Spleen (tissue), 11 donors: ENCODE data around the gene ADGRV1. TPM values are rescaled to one million over a fixed set of nuclear protein-coding genes. Genes with fewer than 3 reads are reported as not detected.

Experiments
- DNase-seq: peaks from one replicate; pipeline ENCODE4 v3.0.0-alpha.2; 2020
- H3K27ac ChIP-seq, 8 donors: fragments of 200-600 bp; sonication (generic) in 7 of 8; 1 replicate in 4 of 8; 2 replicates in 4 of 8; pipeline versions ENCODE4 v1.5.0 to v1.8.0; 2016 to 2021; ENCODE audit warnings: inconsistent platforms in 4 of 8, mild to moderate bottlenecking in 4 of 8, moderate library complexity in 1 of 8
- H3K27me3 ChIP-seq, 7 donors: fragments of 200-600 bp; sonication (generic) in 6 of 7; replicated peaks in 1 of 7; 1 replicate in 4 of 7; 2 replicates in 3 of 7; pipeline versions ENCODE4 v1.5.0 to v1.8.0; 2016 to 2021; ENCODE audit warnings: inconsistent platforms in 3 of 7, mild to moderate bottlenecking in 1 of 7
- H3K36me3 ChIP-seq, 6 donors: fragments of 200-600 bp; sonication (generic) in 5 of 6; 1 replicate in 4 of 6; 2 replicates in 2 of 6; pipeline versions ENCODE4 v1.5.0 to v1.8.0; 2016 to 2021; ENCODE audit warnings: inconsistent platforms in 2 of 6
- H3K4me1 ChIP-seq, 6 donors: fragments of 200-600 bp; sonication (generic) in 5 of 6; 1 replicate in 3 of 6; 2 replicates in 3 of 6; pipeline versions ENCODE4 v1.5.0 to v1.8.0; 2016 to 2021; ENCODE audit warnings: inconsistent platforms in 3 of 6
- H3K4me3 ChIP-seq, 8 donors: fragments of 200-600 bp; sonication (generic) in 7 of 8; 1 replicate in 4 of 8; 2 replicates in 4 of 8; pipeline versions ENCODE4 v1.5.0 to v1.8.0; 2016 to 2021; ENCODE audit warnings: inconsistent platforms in 4 of 8, mild to moderate bottlenecking in 4 of 8, moderate library complexity in 2 of 8
- H3K9me3 ChIP-seq, 8 donors: fragments of 200-600 bp; sonication (generic) in 7 of 8; 1 replicate in 4 of 8; 2 replicates in 4 of 8; pipeline versions ENCODE4 v1.5.0 to v1.8.0; 2016 to 2021; ENCODE audit warnings: inconsistent platforms in 4 of 8
- CTCF ChIP-seq, 11 experiments: fragments of 200-600 bp in 7 of 11; fragments of 450-650 bp in 4 of 11; sonication (generic) in 4 of 11; IDR thresholded peaks in 8 of 11; conservative IDR thresholded peaks in 3 of 11; 1 replicate in 7 of 11; 2 replicates in 4 of 11; pipeline versions ENCODE4 v1.4.0 to v1.8.0; 2016 to 2021; ENCODE audit warnings: antibody characterized with exemption in 11 of 11, inconsistent platforms in 4 of 11, mild to moderate bottlenecking in 1 of 11
- POLR2A ChIP-seq, 3 donors: fragments of 450-650 bp; IDR thresholded peaks; one replicate each; pipeline ENCODE4 v1.5.1; 2017; ENCODE audit warnings: antibody characterized with exemption in 3 of 3, mild to moderate bottlenecking in 1 of 3
- POLR2AphosphoS5 ChIP-seq, 3 donors: sonication (generic); formaldehyde crosslinking; IDR thresholded peaks; one replicate each; pipeline ENCODE4 v1.5.1; 2017; ENCODE audit warnings: antibody characterized with exemption in 3 of 3
- WGBS, 5 donors: extraction: QIAGEN DNeasy Blood & Tissue Kit in 3 of 5; methylation state at CpG; one replicate each; pipeline versions ENCODE4 v1.1.5 to v1.1.7; 2013 to 2018; 5-methylcytosine and 5-hydroxymethylcytosine counted together
- intact Hi-C: fragments of 100-400 bp; cut with DNase I; formaldehyde crosslinking; loops from one replicate; pipeline ENCODE4 v1.15.0; 2023; ENCODE audit warnings: low total_unique reads
- polyA plus RNA-seq, 3 donors: library from polyadenylated mRNA; stranded (reverse); fragments of 200-250 nt; gene quantifications; one replicate each; pipeline ENCODE4 v1.2.1, GENCODE V29; 2013
- total RNA-seq, 7 donors: library from RNA; depleted of rRNA in 3 of 7; stranded (reverse); fragments of >200 nt in 3 of 7; fragmentation: NEBNext Ultra II Directional in 4 of 7; extraction: Animal tissue kit (Norgen Biotek cat#: 25700) in 4 of 7; gene quantifications; one replicate each; pipeline versions ENCODE4 v1.1.0 to v1.2.1, GENCODE V29; 2016 to 2021
- donor health status: healthy with polysubstance abuse.
- donor health status: DM: no; HTN: no; CAD: no; lungs with moderate emphysema.
- donor health status: DM: no; HTN: no; CAD: no.
- donor health status: Bipolar disorder and iron deficiency.
- donor health status: healthy.
- donor health status: DM: no; HTN: no; CAD: no.
- donor health status: DM: yes; HTN: yes; CAD: no.

ADGRV1 gene
- total and polyA plus RNA-seq, 10 donors, result 0.08 to 0.69 (median 0.28) TPM; not detected in 3

GRCh38 chr5:90865180-90865579 is 306.6 kb downstream of the ADGRV1 start:
- Histone ChIP-seq H3K4me3 (no peak overlapping the region), H3K36me3 (no peaks in the 10 kb centered on the region), H3K4me1 (peaks cover 0 to 10% (median 2%) of the 10 kb centered on the region in 6 donors), H3K27me3 (no peaks in the 10 kb centered on the region), H3K9me3 (no peaks in the 10 kb centered on the region), H3K27ac (no peak overlapping the region)
- no peak for TF ChIP-seq POLR2A (IDR thresholded peaks at IDR 0.05)
- TF ChIP-seq CTCF (IDR thresholded peaks at IDR 0.05 in 8 of 11, conservative IDR thresholded peaks at IDR 0.05 in 3 of 11), result no peak
- TF ChIP-seq POLR2AphosphoS5 (IDR thresholded peaks at IDR 0.05), result no peak
- DNase-seq, result no peak
- WGBS, 5 donors, result 71 to 86% (median 79%) methylated on average over 4 of the region's 4 CpGs
- intact Hi-C loops, result loop anchor here (10.0 kb wide), 1 partner anchor 240 kb away; no protein-coding TSS in a partner anchor

GRCh38 chr5:90866333-90866732 is 307.7 kb downstream of the ADGRV1 start:
- Histone ChIP-seq H3K27me3 (no peaks in the 10 kb centered on the region), H3K27ac (peak overlapping the region in 1 of 8 donors; percentile 46), H3K36me3 (no peaks in the 10 kb centered on the region), H3K4me1 (peaks cover 0 to 10% (median 2%) of the 10 kb centered on the region in 6 donors), H3K9me3 (no peaks in the 10 kb centered on the region), H3K4me3 (no peak overlapping the region)
- 2 to 7% (median 4%) methylated on average over 2 of the region's 2 CpGs for WGBS, 5 donors
- TF ChIP-seq POLR2A (IDR thresholded peaks at IDR 0.05) (no peak), CTCF (IDR thresholded peaks at IDR 0.05 in 8 of 11, conservative IDR thresholded peaks at IDR 0.05 in 3 of 11) (peak in 10 of 11 experiments; percentile 7 to 58 (median 44)), POLR2AphosphoS5 (IDR thresholded peaks at IDR 0.05) (no peak)
- intact Hi-C loops, result loop anchor here (10.0 kb wide), 1 partner anchor 238 kb away; no protein-coding TSS in a partner anchor
- no peak for DNase-seq

GRCh38 chr5:90866915-90867731 is 308.5 kb downstream of the ADGRV1 start:
- no peak for DNase-seq
- H3K27ac ChIP-seq, result peak overlapping the region in 2 of 8 donors; percentile 24 to 46
- intact Hi-C loops, result loop anchor here (10.0 kb wide), 1 partner anchor 238 kb away; no protein-coding TSS in a partner anchor
- 86 to 94% (median 88%) methylated on average over 5 of the region's 5 CpGs for WGBS, 5 donors
- H3K4me1 ChIP-seq, result peaks cover 0 to 14% (median 8%) of the 10 kb centered on the region in 6 donors
- no peaks in the 10 kb centered on the region for H3K27me3 ChIP-seq
- H3K4me3 ChIP-seq, result no peak overlapping the region
- no peaks in the 10 kb centered on the region for H3K9me3 ChIP-seq
- TF ChIP-seq POLR2AphosphoS5 (IDR thresholded peaks at IDR 0.05) (no peak), POLR2A (IDR thresholded peaks at IDR 0.05) (no peak), CTCF (IDR thresholded peaks at IDR 0.05 in 8 of 11, conservative IDR thresholded peaks at IDR 0.05 in 3 of 11) (no peak)
- no peaks in the 10 kb centered on the region for H3K36me3 ChIP-seq

- TF ChIP-seq CTCF (IDR thresholded peaks at IDR 0.05 in 8 of 11, conservative IDR thresholded peaks at IDR 0.05 in 3 of 11), result no peak
- TF ChIP-seq POLR2A (IDR thresholded peaks at IDR 0.05), result no peak
- TF ChIP-seq POLR2AphosphoS5 (IDR thresholded peaks at IDR 0.05), result no peak
- DNase-seq, result no peak
- 89 to 95% (median 92%) methylated on average over 4 of the region's 4 CpGs for WGBS, 5 donors
- H3K9me3 ChIP-seq, result no peaks in the 10 kb centered on the region
- no peaks in the 10 kb centered on the region for H3K36me3 ChIP-seq
- peaks cover 0 to 4% (median 0%) of the 10 kb centered on the region in 7 donors for H3K27me3 ChIP-seq
- intact Hi-C loops, result loop anchor here (10.0 kb wide), 1 partner anchor 236 kb away; no protein-coding TSS in a partner anchor
- no peak overlapping the region for H3K27ac ChIP-seq
- H3K4me3 ChIP-seq, result no peak overlapping the region
- peaks cover 0 to 14% (median 10%) of the 10 kb centered on the region in 6 donors for H3K4me1 ChIP-seq
These were observed 310.2 kb downstream of the ADGRV1 start for GRCh38 chr5:90868799-90869198.
